Large intestine (tissue), 12 donors: Measurements from ENCODE around the gene INCENP. TPM values are rescaled to one million over a fixed set of nuclear protein-coding genes. Genes with fewer than 3 reads are reported as not detected.
A peak's percentile ranks its signal among the peaks of the same experiment; 100 is the strongest.
"Not testable (repeated sequence)": the region's sequence is repeated elsewhere in the genome, so short reads cannot be mapped to it uniquely, and the experiment has no call there.

Experiments used
- DNase-seq, 2 donors: peaks; one replicate each; pipeline versions ENCODE4 v3.0.0 to v3.0.0-alpha.2; 2013
- H3K27ac ChIP-seq: one replicate; pipeline ENCODE4 v1.5.1; 2013; ENCODE audit warnings: low read length
- H3K27me3 ChIP-seq: 2 replicates; pipeline ENCODE4 v1.6.1; 2013; ENCODE audit warnings: low read length; ENCODE audit not compliant: control insufficient read depth, insufficient read depth
- H3K36me3 ChIP-seq: 2 replicates; pipeline ENCODE4 v1.6.1; 2013; ENCODE audit warnings: low read length; ENCODE audit not compliant: control insufficient read depth, insufficient read depth
- H3K4me1 ChIP-seq: one replicate; pipeline ENCODE4 v1.6.1; 2013; ENCODE audit warnings: low read length; ENCODE audit not compliant: control insufficient read depth, insufficient read depth
- H3K4me3 ChIP-seq: one replicate; pipeline ENCODE4 v1.5.1; 2013; ENCODE audit warnings: low read length
- H3K9me3 ChIP-seq: one replicate; pipeline ENCODE4 v1.6.1; 2013; ENCODE audit warnings: mild to moderate bottlenecking, low read depth, low read length, moderate library complexity; ENCODE audit not compliant: control insufficient read depth
- WGBS: methylation state at CpG from one replicate; pipeline ENCODE4 v1.1.5; 2013; ENCODE audit warnings: low lambda C conversion rate; ENCODE audit not compliant: insufficient coverage; 5-methylcytosine and 5-hydroxymethylcytosine counted together
- long read RNA-seq, 11 donors: transcript quantifications; one replicate each; lab custom pipeline, GENCODE V29; 2026
- polyA plus RNA-seq: library from polyadenylated mRNA; unstranded; fragments of 120-200 nt; gene quantifications from one replicate; pipeline ENCODE4 v1.2.1, GENCODE V29; 2013

Gene INCENP
- polyA plus RNA-seq: 22.5 TPM
- long read RNA-seq, donor 1: 0 reads
- long read RNA-seq, donor 2, partial matches to known transcripts: 0 of 1 reads
- long read RNA-seq, donor 2, other reads (novel, unspliced or antisense): 0 of 1 reads
- long read RNA-seq, donor 3: 0 reads
- long read RNA-seq, donor 4: 0 reads
- long read RNA-seq, donor 5: 0 reads
- long read RNA-seq, donor 6: 0 reads
- long read RNA-seq, donor 7, partial matches to known transcripts: 5 of 5 reads
- long read RNA-seq, donor 7, other reads (novel, unspliced or antisense): 0 of 5 reads
- long read RNA-seq, donor 8: 0 reads
- long read RNA-seq, donor 9: 0 reads
- long read RNA-seq, donor 10: 0 reads
- long read RNA-seq, donor 11, partial matches to known transcripts: 0 of 3 reads
- long read RNA-seq, donor 11, other reads (novel, unspliced or antisense): 0 of 3 reads

GRCh38 chr11:62123669-62124185, at the start of gene INCENP:
Gene INCENP (plus strand): TSS chr11:62124011. CDS start chr11:62128162, 4,151 bp downstream.
- H3K4me3 ChIP-seq: peak within 1 kb of the TSS; percentile 84
- H3K27ac ChIP-seq: peak within 1 kb of the TSS; percentile 2
- WGBS: no CpG with 5 or more reads among the region's 39 CpGs

GRCh38 chr11:62075438-62075837, 48.4 kb upstream of the INCENP start:
- WGBS: 100% methylated on average over 1 of the region's 2 CpGs

More at GRCh38 chr11:62123669-62124185, at the start of gene INCENP:
- Histone ChIP-seq H3K36me3 (peaks cover 8% of the 10 kb centered on the region), H3K27me3 (no peaks in the 10 kb centered on the region), H3K4me1 (peaks cover 4% of the 10 kb centered on the region), H3K9me3 (no peaks in the 10 kb centered on the region)
- peak; percentile 97 for DNase-seq

GRCh38 chr11:62077132-62077531, 46.7 kb upstream of the INCENP start:
- DNase-seq: no peak
- WGBS: no CpG with 5 or more reads among the region's 3 CpGs
- no peaks in the 10 kb centered on the region for H3K36me3 ChIP-seq
- no peak overlapping the region for H3K27ac ChIP-seq
- H3K9me3 ChIP-seq: no peaks in the 10 kb centered on the region
- H3K4me3 ChIP-seq: no peak overlapping the region
- H3K4me1 ChIP-seq: no peaks in the 10 kb centered on the region
- no peaks in the 10 kb centered on the region for H3K27me3 ChIP-seq

More at GRCh38 chr11:62075438-62075837, 48.4 kb upstream of the INCENP start:
- Histone ChIP-seq H3K36me3 (no peaks in the 10 kb centered on the region), H3K27me3 (no peaks in the 10 kb centered on the region), H3K4me1 (no peaks in the 10 kb centered on the region), H3K9me3 (no peaks in the 10 kb centered on the region), H3K4me3 (no peak overlapping the region), H3K27ac (no peak overlapping the region)
- DNase-seq: no peak

GRCh38 chr11:62081378-62082291, 42.2 kb upstream of the INCENP start:
- H3K27me3 ChIP-seq: no peaks in the 10 kb centered on the region
- DNase-seq: peak; percentile 55 to 72
- H3K4me1 ChIP-seq: no peaks in the 10 kb centered on the region
- no peak overlapping the region for H3K27ac ChIP-seq
- H3K9me3 ChIP-seq: no peaks in the 10 kb centered on the region
- WGBS: 0% methylated on average over 1 of the region's 16 CpGs
- H3K36me3 ChIP-seq: no peaks in the 10 kb centered on the region
- no peak overlapping the region for H3K4me3 ChIP-seq

GRCh38 chr11:62082292-62082657, 41.5 kb upstream of the INCENP start:
- no peak for DNase-seq

GRCh38 chr11:62084801-62085200, 39.0 kb upstream of the INCENP start:
- not testable (repeated sequence) for H3K9me3 ChIP-seq, H3K4me1 ChIP-seq, H3K27ac ChIP-seq, H3K4me3 ChIP-seq, H3K36me3 ChIP-seq, H3K27me3 ChIP-seq, DNase-seq
- WGBS: 100% methylated on average over 1 of the region's 6 CpGs

More at GRCh38 chr11:62082292-62082657, 41.5 kb upstream of the INCENP start:
- Histone ChIP-seq H3K9me3 (no peaks in the 10 kb centered on the region), H3K4me3 (no peak overlapping the region), H3K27me3 (no peaks in the 10 kb centered on the region), H3K4me1 (no peaks in the 10 kb centered on the region), H3K27ac (no peak overlapping the region), H3K36me3 (no peaks in the 10 kb centered on the region)
- 92% methylated on average over 2 of the region's 7 CpGs for WGBS

GRCh38 chr11:62087694-62088093, 36.1 kb upstream of the INCENP start:
- Histone ChIP-seq H3K27me3 (no peaks in the 10 kb centered on the region), H3K27ac (no peak overlapping the region), H3K4me3 (no peak overlapping the region), H3K36me3 (no peaks in the 10 kb centered on the region), H3K4me1 (no peaks in the 10 kb centered on the region), H3K9me3 (peaks cover 2% of the 10 kb centered on the region)
- WGBS: no CpG with 5 or more reads among the region's 1 CpG
- no peak for DNase-seq

- Histone ChIP-seq H3K4me3 (no peak overlapping the region), H3K36me3 (no peaks in the 10 kb centered on the region), H3K27me3 (no peaks in the 10 kb centered on the region), H3K9me3 (peaks cover 2% of the 10 kb centered on the region), H3K27ac (no peak overlapping the region), H3K4me1 (no peaks in the 10 kb centered on the region)
- 47% methylated on average over 1 of the region's 1 CpG for WGBS
- DNase-seq: no peak
Measured at GRCh38 chr11:62088331-62088933, 35.4 kb upstream of the INCENP start.

- H3K36me3 ChIP-seq: no peaks in the 10 kb centered on the region
- no peak overlapping the region for H3K27ac ChIP-seq
- H3K9me3 ChIP-seq: no peaks in the 10 kb centered on the region
- no peak overlapping the region for H3K4me3 ChIP-seq
- no peak for DNase-seq
- peaks cover 3% of the 10 kb centered on the region for H3K4me1 ChIP-seq
- H3K27me3 ChIP-seq: no peaks in the 10 kb centered on the region
Measured at GRCh38 chr11:62103141-62103540, 20.7 kb upstream of the INCENP start.

GRCh38 chr11:62103986-62104385, 19.8 kb upstream of the INCENP start:
- WGBS: no CpG with 5 or more reads among the region's 3 CpGs
- no peak overlapping the region for H3K27ac ChIP-seq

More at GRCh38 chr11:62103986-62104385, 19.8 kb upstream of the INCENP start:
- no peaks in the 10 kb centered on the region for H3K36me3 ChIP-seq
- peaks cover 3% of the 10 kb centered on the region for H3K4me1 ChIP-seq
- no peak overlapping the region for H3K4me3 ChIP-seq
- H3K27me3 ChIP-seq: no peaks in the 10 kb centered on the region
- DNase-seq: no peak
- H3K9me3 ChIP-seq: no peaks in the 10 kb centered on the region
